ENCODE data around the gene MRPS26.

The MRPS26 gene

GRCh38 chr20:3084986-3085360 is 39.1 kb downstream of the MRPS26 start:
- ATAC-seq, result no peak
- TF ChIP-seq RARB (CRISPR knock-in tag; IDR thresholded peaks at IDR 0.05), result no peak
- TF ChIP-seq BACH2 (CRISPR knock-in tag; IDR thresholded peaks at IDR 0.05; ENCODE audit: borderline replicate concordance), result no peak
- no peak for TF ChIP-seq SNAI2 (CRISPR knock-in tag; IDR thresholded peaks at IDR 0.05)
- no peak for TF ChIP-seq OSR1 (CRISPR knock-in tag; IDR thresholded peaks at IDR 0.05)
- TF ChIP-seq ISL1 (CRISPR knock-in tag; IDR thresholded peaks at IDR 0.05), result no peak
- TF ChIP-seq CREB5 (CRISPR knock-in tag; IDR thresholded peaks at IDR 0.05; ENCODE audit: low read depth), result no peak
- no peak for TF ChIP-seq TOX (CRISPR knock-in tag; IDR thresholded peaks at IDR 0.05; ENCODE audit: borderline replicate concordance)
- no peak for TF ChIP-seq ZNF565 (CRISPR knock-in tag; conservative IDR thresholded peaks at IDR 0.05; ENCODE audit: low read depth)
- TF ChIP-seq, protein P1, sequence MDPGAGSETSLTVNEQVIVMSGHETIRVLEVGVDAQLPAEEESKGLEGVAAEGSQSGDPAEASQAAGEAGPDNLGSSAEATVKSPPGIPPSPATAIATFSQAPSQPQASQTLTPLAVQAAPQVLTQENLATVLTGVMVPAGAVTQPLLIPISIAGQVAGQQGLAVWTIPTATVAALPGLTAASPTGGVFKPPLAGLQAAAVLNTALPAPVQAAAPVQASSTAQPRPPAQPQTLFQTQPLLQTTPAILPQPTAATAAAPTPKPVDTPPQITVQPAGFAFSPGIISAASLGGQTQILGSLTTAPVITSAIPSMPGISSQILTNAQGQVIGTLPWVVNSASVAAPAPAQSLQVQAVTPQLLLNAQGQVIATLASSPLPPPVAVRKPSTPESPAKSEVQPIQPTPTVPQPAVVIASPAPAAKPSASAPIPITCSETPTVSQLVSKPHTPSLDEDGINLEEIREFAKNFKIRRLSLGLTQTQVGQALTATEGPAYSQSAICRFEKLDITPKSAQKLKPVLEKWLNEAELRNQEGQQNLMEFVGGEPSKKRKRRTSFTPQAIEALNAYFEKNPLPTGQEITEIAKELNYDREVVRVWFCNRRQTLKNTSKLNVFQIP (CRISPR knock-in tag; IDR thresholded peaks at IDR 0.05; ENCODE audit: borderline replicate concordance, low read depth), result no peak
- no peak for TF ChIP-seq TSHZ2 (CRISPR knock-in tag; IDR thresholded peaks at IDR 0.05)
- TF ChIP-seq ZFP30 (CRISPR knock-in tag; IDR thresholded peaks at IDR 0.05), result no peak
- no peak for TF ChIP-seq ZNF8 (CRISPR knock-in tag; IDR thresholded peaks at IDR 0.05)
- no peak for TF ChIP-seq ZNF70 (CRISPR knock-in tag; IDR thresholded peaks at IDR 0.05)
- no peak for TF ChIP-seq CSDC2 (CRISPR knock-in tag; IDR thresholded peaks at IDR 0.05)
- TF ChIP-seq PPARA (CRISPR knock-in tag; IDR thresholded peaks at IDR 0.05; ENCODE audit: borderline replicate concordance), result no peak

DNA sequence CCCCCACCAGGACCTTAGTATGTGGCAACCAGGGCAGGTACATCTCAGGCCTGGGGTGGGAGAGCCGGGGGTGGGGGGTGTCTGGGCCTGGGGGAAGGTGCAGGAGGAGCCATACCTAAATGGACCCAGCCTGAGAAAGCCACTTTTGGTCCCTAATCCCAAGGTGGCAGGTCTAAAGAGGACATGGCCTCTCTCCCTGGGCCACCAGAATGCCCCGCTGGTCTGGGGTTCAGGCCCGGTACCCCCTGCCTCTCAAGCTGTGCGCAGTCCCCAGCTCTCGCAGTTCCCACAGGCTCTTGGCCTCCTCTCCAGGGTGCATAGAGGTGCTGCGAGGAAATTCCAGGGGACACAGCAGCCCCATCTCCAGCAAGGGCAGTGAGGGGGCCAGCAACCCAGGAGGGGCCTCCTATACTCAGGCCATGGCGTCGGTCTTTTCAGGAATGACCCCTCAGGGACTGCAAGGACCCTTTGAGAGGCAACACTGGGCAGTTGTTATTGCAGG is 39.8 kb downstream of the MRPS26 start:
- TF ChIP-seq, protein P2, sequence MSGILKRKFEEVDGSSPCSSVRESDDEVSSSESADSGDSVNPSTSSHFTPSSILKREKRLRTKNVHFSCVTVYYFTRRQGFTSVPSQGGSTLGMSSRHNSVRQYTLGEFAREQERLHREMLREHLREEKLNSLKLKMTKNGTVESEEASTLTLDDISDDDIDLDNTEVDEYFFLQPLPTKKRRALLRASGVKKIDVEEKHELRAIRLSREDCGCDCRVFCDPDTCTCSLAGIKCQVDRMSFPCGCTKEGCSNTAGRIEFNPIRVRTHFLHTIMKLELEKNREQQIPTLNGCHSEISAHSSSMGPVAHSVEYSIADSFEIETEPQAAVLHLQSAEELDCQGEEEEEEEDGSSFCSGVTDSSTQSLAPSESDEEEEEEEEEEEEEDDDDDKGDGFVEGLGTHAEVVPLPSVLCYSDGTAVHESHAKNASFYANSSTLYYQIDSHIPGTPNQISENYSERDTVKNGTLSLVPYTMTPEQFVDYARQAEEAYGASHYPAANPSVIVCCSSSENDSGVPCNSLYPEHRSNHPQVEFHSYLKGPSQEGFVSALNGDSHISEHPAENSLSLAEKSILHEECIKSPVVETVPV (CRISPR knock-in tag; IDR thresholded peaks at IDR 0.05), result no peak
- TF ChIP-seq ZC3H10 (CRISPR knock-in tag; IDR thresholded peaks at IDR 0.05) (no peak), SNAI2 (CRISPR knock-in tag; IDR thresholded peaks at IDR 0.05) (no peak), TOX (CRISPR knock-in tag; IDR thresholded peaks at IDR 0.05; ENCODE audit: borderline replicate concordance) (no peak), ISL1 (CRISPR knock-in tag; IDR thresholded peaks at IDR 0.05) (no peak), BACH2 (CRISPR knock-in tag; IDR thresholded peaks at IDR 0.05; ENCODE audit: borderline replicate concordance) (no peak), OSR1 (CRISPR knock-in tag; IDR thresholded peaks at IDR 0.05) (no peak), ZNF70 (CRISPR knock-in tag; IDR thresholded peaks at IDR 0.05) (no peak), CREB5 (CRISPR knock-in tag; IDR thresholded peaks at IDR 0.05; ENCODE audit: low read depth) (no peak)
- TF ChIP-seq, protein P1 (CRISPR knock-in tag; IDR thresholded peaks at IDR 0.05; ENCODE audit: borderline replicate concordance, low read depth), result no peak
- TF ChIP-seq, protein P3, sequence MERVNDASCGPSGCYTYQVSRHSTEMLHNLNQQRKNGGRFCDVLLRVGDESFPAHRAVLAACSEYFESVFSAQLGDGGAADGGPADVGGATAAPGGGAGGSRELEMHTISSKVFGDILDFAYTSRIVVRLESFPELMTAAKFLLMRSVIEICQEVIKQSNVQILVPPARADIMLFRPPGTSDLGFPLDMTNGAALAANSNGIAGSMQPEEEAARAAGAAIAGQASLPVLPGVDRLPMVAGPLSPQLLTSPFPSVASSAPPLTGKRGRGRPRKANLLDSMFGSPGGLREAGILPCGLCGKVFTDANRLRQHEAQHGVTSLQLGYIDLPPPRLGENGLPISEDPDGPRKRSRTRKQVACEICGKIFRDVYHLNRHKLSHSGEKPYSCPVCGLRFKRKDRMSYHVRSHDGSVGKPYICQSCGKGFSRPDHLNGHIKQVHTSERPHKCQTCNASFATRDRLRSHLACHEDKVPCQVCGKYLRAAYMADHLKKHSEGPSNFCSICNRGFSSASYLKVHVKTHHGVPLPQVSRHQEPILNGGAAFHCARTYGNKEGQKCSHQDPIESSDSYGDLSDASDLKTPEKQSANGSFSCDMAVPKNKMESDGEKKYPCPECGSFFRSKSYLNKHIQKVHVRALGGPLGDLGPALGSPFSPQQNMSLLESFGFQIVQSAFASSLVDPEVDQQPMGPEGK (CRISPR knock-in tag; IDR thresholded peaks at IDR 0.05; ENCODE audit: borderline replicate concordance), result no peak
- ATAC-seq, result no peak
